Measurements from ENCODE around the gene IQCH.

Gene IQCH

DNA sequence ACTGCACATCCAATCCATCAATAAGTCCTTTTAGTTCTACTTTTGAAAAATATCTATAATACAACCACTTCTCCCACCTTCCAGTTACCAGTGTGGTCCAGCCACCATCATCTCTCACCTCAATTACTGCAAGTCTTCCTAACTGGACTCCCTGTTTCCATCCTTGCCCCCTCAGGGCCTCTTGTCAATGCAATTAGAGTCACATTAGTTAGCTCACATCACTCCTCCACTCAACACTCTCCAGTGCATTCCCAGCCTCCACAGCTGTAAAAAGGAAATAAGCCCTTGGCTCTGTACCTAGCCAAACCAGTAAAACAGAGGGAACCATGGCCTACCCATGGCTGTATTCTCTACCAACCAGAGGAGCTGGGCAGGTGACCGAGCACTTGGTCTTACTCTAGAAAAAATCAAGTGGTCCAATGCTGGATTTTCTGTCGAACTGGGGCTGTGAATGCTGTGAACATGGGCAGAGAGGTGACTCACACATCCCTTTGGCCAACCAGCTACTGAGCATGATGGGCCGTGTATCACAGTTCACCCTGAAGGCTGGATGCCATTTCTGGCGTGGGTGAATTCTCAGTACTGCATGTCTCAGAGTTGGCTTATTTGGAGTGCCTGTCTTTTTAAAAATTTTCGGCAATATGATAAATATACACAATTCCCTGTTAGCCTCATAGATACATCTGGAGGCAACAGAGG lies 203.9 kb downstream of the IQCH start:
- H3K4me1 ChIP-seq (ENCODE audit: low read length) = no peaks in the 10 kb centered on the region
- no peaks in the 10 kb centered on the region for H3K36me3 ChIP-seq (replicated peaks; ENCODE audit: insufficient read depth, low read length)
- H3K79me2 ChIP-seq (ENCODE audit: low read length) = no peaks in the 10 kb centered on the region
- no peak overlapping the region for H3K9ac ChIP-seq (ENCODE audit: low read length)
- no peaks in the 10 kb centered on the region for H3K9me3 ChIP-seq (replicated peaks; ENCODE audit: insufficient read depth, low read length)
- H3K27ac ChIP-seq (ENCODE audit: low read length) = no peak overlapping the region
- no peak overlapping the region for H3K4me2 ChIP-seq (ENCODE audit: low read depth, low read length)
- no peak for DNase-seq
- no peaks in the 10 kb centered on the region for H3K27me3 ChIP-seq (replicated peaks; ENCODE audit: insufficient read depth, low read length)
- H4K20me1 ChIP-seq (ENCODE audit: insufficient read depth, low read length) = no peaks in the 10 kb centered on the region
- H3F3A ChIP-seq (ENCODE audit: insufficient read depth, low read length) = no peaks in the 10 kb centered on the region
- H3K4me3 ChIP-seq (ENCODE audit: low read length) = no peak overlapping the region
- no peak overlapping the region for H2AFZ ChIP-seq (ENCODE audit: low read length)
- TF ChIP-seq EZH2phosphoT487 (IDR thresholded peaks at IDR 0.05; ENCODE audit: low read length) = no peak
- TF ChIP-seq EZH2 (optimal IDR thresholded peaks at IDR 0.05; ENCODE audit: low read depth, low read length) = no peak
- no peak for TF ChIP-seq CTCF (IDR thresholded peaks at IDR 0.05; ENCODE audit: low read length)
- no peaks in the 10 kb centered on the region for H3K9me2 ChIP-seq (replicated peaks; ENCODE audit: insufficient read depth, low read length)

GRCh38 chr15:67460521-67460920 lies 205.9 kb downstream of the IQCH start:
- Histone ChIP-seq H3K27me3 (replicated peaks; ENCODE audit: insufficient read depth, low read length) (no peaks in the 10 kb centered on the region), H3F3A (ENCODE audit: insufficient read depth, low read length) (no peaks in the 10 kb centered on the region), H3K9me3 (replicated peaks; ENCODE audit: insufficient read depth, low read length) (no peaks in the 10 kb centered on the region), H3K4me3 (ENCODE audit: low read length) (no peak overlapping the region), H3K27ac (ENCODE audit: low read length) (no peak overlapping the region), H3K36me3 (replicated peaks; ENCODE audit: insufficient read depth, low read length) (no peaks in the 10 kb centered on the region), H3K9ac (ENCODE audit: low read length) (no peak overlapping the region), H3K4me1 (ENCODE audit: low read length) (no peaks in the 10 kb centered on the region), H4K20me1 (ENCODE audit: insufficient read depth, low read length) (no peaks in the 10 kb centered on the region), H3K4me2 (ENCODE audit: low read depth, low read length) (no peak overlapping the region), H3K79me2 (ENCODE audit: low read length) (no peaks in the 10 kb centered on the region), H2AFZ (ENCODE audit: low read length) (no peak overlapping the region), H3K9me2 (replicated peaks; ENCODE audit: insufficient read depth, low read length) (no peaks in the 10 kb centered on the region)
- TF ChIP-seq EZH2 (optimal IDR thresholded peaks at IDR 0.05; ENCODE audit: low read depth, low read length) (no peak), CTCF (IDR thresholded peaks at IDR 0.05; ENCODE audit: low read length) (no peak), EZH2phosphoT487 (IDR thresholded peaks at IDR 0.05; ENCODE audit: low read length) (no peak)
- DNase-seq = no peak

DNA sequence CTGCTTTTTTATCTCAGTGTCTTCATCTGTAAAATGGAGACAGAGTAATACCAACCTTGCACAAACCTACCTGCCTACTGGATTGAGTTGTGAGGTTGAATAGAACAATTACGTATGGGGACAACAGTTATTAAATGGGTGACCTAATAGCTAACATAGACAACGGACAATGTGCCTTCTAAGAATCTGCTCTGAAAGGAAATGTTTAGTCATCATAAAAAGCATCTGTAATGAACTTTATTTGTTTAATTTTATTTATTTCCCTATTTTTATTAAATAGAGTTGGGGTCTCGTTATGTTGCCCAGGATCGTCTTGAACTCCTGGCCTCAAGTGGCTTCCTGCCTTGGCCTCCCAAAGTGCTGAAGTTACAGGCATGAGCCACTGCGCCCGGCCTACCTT lies 207.1 kb downstream of the IQCH start:
- H3K9me2 ChIP-seq (replicated peaks; ENCODE audit: insufficient read depth, low read length) = no peaks in the 10 kb centered on the region
- H3K9me3 ChIP-seq (replicated peaks; ENCODE audit: insufficient read depth, low read length) = no peaks in the 10 kb centered on the region
- H2AFZ ChIP-seq (ENCODE audit: low read length) = no peak overlapping the region
- no peaks in the 10 kb centered on the region for H3K4me1 ChIP-seq (ENCODE audit: low read length)
- no peak overlapping the region for H3K4me2 ChIP-seq (ENCODE audit: low read depth, low read length)
- no peaks in the 10 kb centered on the region for H3F3A ChIP-seq (ENCODE audit: insufficient read depth, low read length)
- H3K27me3 ChIP-seq (replicated peaks; ENCODE audit: insufficient read depth, low read length) = no peaks in the 10 kb centered on the region
- H3K27ac ChIP-seq (ENCODE audit: low read length) = no peak overlapping the region
- H3K79me2 ChIP-seq (ENCODE audit: low read length) = no peaks in the 10 kb centered on the region
- no peak overlapping the region for H3K9ac ChIP-seq (ENCODE audit: low read length)
- H3K36me3 ChIP-seq (replicated peaks; ENCODE audit: insufficient read depth, low read length) = no peaks in the 10 kb centered on the region
- DNase-seq = no peak
- no peak overlapping the region for H3K4me3 ChIP-seq (ENCODE audit: low read length)
- TF ChIP-seq EZH2 (optimal IDR thresholded peaks at IDR 0.05; ENCODE audit: low read depth, low read length) (no peak), CTCF (IDR thresholded peaks at IDR 0.05; ENCODE audit: low read length) (no peak)
- no peaks in the 10 kb centered on the region for H4K20me1 ChIP-seq (ENCODE audit: insufficient read depth, low read length)
